Left kidney (tissue), 2 donors: ENCODE results near the gene SCARF2. TPM values are rescaled to one million over a fixed set of nuclear protein-coding genes. Genes with fewer than 3 reads are reported as not detected.
"Not testable (repeated sequence)": the region's sequence is repeated elsewhere in the genome, so short reads cannot be mapped to it uniquely, and the experiment has no call there.

Experiments
- DNase-seq: peaks from one replicate; pipeline ENCODE4 v3.0.0-alpha.2; 2013
- polyA plus RNA-seq: library from polyadenylated mRNA; unstranded; fragments of 120-200 nt; gene quantifications from one replicate; pipeline ENCODE4 v1.2.1, GENCODE V29; 2013; ENCODE audit not compliant: insufficient read length

The SCARF2 gene
- polyA plus RNA-seq, 1 donor = 15.7 TPM

- DNase-seq = no peak
Measured at GRCh38 chr22:20413217-20414058, 24.2 kb downstream of the SCARF2 start.

- no peak for DNase-seq
Measured at GRCh38 chr22:20412474-20413216, 25.0 kb downstream of the SCARF2 start.

GRCh38 chr22:20409385-20409784, 28.2 kb downstream of the SCARF2 start:
- DNase-seq = not testable (repeated sequence)

GRCh38 chr22:20408891-20409290, 28.7 kb downstream of the SCARF2 start:
- DNase-seq = no peak

- no peak for DNase-seq
Measured at GRCh38 chr22:20407829-20408228, 29.8 kb downstream of the SCARF2 start.

GRCh38 chr22:20406686-20407408, 30.8 kb downstream of the SCARF2 start:
- DNase-seq = no peak

- DNase-seq = no peak
Measured at GRCh38 chr22:20405931-20406685, 31.5 kb downstream of the SCARF2 start.

GRCh38 chr22:20405291-20405930, 32.2 kb downstream of the SCARF2 start:
- no peak for DNase-seq

GRCh38 chr22:20404881-20405280, 32.7 kb downstream of the SCARF2 start:
- no peak for DNase-seq

- DNase-seq = no peak
Measured at GRCh38 chr22:20403779-20404140, 33.9 kb downstream of the SCARF2 start.

- DNase-seq = no peak
Measured at GRCh38 chr22:20402960-20403778, 34.5 kb downstream of the SCARF2 start.

GRCh38 chr22:20401376-20402014, 36.1 kb downstream of the SCARF2 start:
- no peak for DNase-seq

- DNase-seq = no peak
Measured at GRCh38 chr22:20400606-20401375, 36.8 kb downstream of the SCARF2 start.

GRCh38 chr22:20399866-20400605, 37.6 kb downstream of the SCARF2 start:
- DNase-seq = no peak

GRCh38 chr22:20398420-20398819, 39.2 kb downstream of the SCARF2 start:
- no peak for DNase-seq

GRCh38 chr22:20397498-20397897, 40.1 kb downstream of the SCARF2 start:
- DNase-seq = no peak

GRCh38 chr22:20396639-20397038, 41.0 kb downstream of the SCARF2 start:
- no peak for DNase-seq

GRCh38 chr22:20395907-20396287, 41.7 kb downstream of the SCARF2 start:
- no peak for DNase-seq
